Stimulated activated CD4-positive, alpha-beta T cell treated with anti-CD3 and anti-CD28 coated beads, Interleukin-12 subunit alpha, Interleukin-12 subunit beta, amount 100 ng/mL, for 48 hours (primary cell): ENCODE data around the gene UTY.
"Not testable (repeated sequence)": the region's sequence is repeated elsewhere in the genome, so short reads cannot be mapped to it uniquely, and the experiment has no call there.

Source experiments
- DNase-seq, 3 donors: peaks; one replicate each; pipeline ENCODE4 v3.0.0-alpha.2; 2020; ENCODE audit warnings: low read depth in 2 of 3, low spot score in 1 of 3

Gene UTY

DNA sequence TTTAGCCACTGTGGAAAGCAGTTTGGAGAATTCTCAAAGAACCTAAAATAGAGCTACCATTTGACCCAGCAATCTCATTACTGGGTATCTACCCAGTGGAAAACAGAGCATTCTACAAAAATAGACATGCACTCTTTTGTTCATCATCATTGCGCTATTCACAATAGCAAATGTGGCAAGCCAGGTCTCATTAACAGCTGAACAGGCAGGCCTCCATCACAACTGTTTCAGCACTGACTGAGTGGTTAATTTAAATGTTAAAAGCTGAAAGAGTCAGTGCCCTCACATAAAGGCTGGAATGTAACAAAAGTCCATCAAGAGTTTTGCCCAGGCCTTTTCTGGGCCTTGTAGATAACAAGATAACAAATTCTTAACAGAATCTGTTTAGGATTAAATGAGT is 166.9 kb downstream of the UTY start:
- DNase-seq = no peak

DNA sequence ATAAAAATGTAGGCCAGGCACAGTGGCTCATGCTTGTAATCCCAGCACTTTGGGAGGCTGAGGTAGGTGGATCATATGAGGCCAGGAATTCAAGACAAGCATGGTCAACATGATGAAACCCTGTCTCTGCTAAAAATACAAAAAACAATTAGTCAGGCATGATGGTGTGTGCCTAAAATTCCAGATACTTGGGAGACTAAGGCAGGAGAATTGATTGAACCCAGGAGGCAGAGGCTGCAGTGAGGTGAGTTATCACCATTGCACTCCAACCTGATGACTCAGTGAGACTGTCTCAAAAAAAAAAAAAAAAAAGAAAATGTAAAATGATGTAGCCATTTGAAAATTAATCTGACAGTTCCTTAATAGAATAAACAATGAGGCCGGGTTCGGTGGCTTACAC is 171.9 kb downstream of the UTY start:
- no peak for DNase-seq

DNA sequence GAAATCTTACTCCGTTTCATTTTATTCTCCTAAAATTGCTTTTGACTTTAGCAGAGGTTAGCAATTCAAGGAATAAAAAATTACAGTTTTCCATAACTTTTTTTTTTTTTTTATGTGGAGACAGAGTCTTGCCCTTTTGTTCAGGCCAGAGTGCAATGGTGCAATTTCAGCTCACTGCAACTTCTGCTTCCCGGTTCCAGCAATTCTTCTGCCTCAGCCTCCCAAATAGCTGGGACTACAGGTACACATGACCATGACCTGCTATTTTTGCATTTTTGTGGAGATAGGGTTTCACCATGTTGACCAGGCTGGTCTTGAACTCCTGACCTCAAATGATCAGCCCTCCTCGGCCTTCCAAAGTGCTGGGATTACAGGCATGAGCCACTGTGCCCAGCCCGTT is 179.0 kb downstream of the UTY start:
- DNase-seq = no peak

GRCh38 chrY:13299411-13299810 is 180.4 kb downstream of the UTY start:
- no peak for DNase-seq

DNA sequence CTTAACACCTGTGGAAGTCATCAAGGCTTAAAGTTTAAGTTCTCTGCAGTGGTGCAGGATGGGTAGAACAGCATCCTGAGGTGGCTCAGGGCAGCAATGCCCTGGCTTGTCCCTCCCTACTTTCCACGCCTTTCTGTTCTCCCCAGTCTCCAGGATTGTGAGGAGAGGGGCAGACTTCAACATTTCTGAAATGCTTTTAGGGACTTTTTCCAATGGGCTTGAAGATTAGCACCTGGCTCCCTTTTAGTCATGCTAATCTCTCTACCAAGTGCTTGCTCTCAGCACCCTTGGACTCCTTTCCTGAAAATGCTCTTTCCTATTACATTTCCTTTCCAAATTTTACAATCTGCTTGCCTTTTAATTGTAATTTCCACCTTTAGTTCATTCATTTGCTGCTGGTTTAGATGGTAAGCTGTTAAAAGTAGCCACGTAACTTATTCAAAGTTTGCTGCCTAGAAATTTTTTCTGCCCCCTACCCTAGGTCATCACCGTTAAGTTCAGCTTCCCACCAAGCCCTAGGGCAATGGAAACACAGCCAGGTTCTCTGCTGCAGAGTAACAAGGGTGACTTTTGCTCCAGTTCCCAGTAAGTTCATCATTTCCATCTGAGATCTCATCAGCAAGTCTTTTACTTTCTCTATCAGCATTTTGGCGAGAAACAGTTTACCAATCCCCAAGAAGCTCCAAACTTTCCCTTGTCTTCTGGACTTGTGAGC is 183.5 kb downstream of the UTY start:
- DNase-seq = no peak

DNA sequence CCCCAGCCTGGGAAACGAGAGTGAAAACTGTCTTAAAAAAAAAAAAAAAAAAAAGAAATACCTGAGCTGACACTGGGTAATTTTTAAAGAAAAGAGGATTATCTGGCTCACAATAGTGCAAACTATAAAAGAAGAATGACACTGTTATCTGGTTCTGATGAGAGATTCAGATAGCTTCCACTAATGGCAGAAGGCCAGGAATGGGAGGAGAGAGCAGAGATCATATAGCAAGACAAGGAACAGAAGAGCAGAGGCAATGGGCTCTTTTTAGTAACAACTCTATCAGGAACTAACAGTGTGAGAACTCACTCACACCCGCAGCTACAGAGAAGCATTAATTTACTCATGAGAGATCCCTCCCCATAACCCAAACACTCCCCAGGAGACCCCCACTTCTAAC is 184.8 kb downstream of the UTY start:
- DNase-seq = no peak

- no peak for DNase-seq
Observed at GRCh38 chrY:13291199-13291598, 188.6 kb downstream of the UTY start.

GRCh38 chrY:13282151-13283054 is 197.4 kb downstream of the UTY start:
- DNase-seq = not testable (repeated sequence)

DNA sequence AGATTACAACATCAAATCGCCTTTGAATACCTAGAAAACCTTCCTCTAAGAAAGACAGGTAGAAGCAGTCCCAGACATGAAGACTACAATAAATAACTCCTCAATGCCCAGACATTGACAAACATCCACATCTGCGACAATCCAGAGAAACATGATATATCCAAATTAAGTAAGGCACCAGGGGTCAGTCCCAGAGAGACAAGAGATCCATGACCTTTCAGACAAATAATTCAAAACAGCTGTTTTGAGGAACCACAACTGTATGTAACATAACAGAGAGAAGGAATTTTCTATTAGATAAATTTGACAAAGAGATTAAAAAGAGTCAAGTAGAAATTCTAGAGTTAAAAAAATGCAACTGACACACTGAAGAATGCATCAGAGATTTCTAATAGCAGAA is 200.3 kb downstream of the UTY start:
- DNase-seq = no peak

DNA sequence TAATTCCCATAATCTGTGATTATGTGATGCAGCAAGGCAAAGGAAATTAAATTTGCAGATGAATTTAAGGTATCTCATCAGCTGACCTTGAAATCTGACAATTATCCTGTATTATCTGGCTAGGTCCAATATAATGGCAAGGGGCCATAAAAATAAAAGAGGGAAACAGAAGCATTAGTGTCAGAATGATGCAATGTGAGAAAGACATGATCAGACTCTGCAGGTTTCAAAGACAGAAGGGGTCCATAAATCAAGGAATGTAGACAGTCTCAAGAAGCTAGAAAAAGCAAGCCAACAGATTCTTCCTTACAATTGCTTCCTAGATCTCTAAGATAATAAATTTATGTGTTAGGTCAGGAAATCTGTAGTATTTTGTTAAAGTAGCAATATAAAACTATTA is 208.1 kb downstream of the UTY start:
- DNase-seq = no peak

- DNase-seq = not testable (repeated sequence)
Observed at GRCh38 chrY:13253941-13254440, 225.8 kb downstream of the UTY start.

DNA sequence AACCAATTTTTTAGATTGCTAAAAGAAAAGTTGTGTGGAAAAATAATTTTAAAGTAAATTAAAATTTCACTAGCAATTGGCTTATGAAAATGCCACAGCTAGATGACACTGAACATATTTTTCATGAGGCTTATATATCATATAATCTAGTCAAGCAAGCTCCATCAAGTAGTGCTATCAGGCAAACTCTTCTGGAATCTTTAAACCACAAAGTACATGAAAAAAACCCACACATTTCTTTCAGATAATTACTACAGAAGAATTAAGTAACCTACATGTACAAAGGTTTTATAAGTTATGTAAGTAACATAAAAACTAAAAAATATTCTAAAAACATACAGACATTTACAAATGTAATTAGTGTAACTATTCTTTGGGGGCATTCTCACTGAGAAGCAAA is 229.4 kb downstream of the UTY start:
- no peak for DNase-seq

- no peak for DNase-seq
Observed at GRCh38 chrY:13243716-13244115, 236.1 kb downstream of the UTY start.

- no peak for DNase-seq
Observed at GRCh38 chrY:13233901-13234300, 245.9 kb downstream of the UTY start.

- DNase-seq = no peak
Observed at GRCh38 chrY:13233118-13233517, 246.7 kb downstream of the UTY start.

GRCh38 chrY:13227354-13227953 is 252.4 kb downstream of the UTY start:
- DNase-seq = no peak

- DNase-seq = no peak
Observed at GRCh38 chrY:13210961-13211646, 268.7 kb downstream of the UTY start.

DNA sequence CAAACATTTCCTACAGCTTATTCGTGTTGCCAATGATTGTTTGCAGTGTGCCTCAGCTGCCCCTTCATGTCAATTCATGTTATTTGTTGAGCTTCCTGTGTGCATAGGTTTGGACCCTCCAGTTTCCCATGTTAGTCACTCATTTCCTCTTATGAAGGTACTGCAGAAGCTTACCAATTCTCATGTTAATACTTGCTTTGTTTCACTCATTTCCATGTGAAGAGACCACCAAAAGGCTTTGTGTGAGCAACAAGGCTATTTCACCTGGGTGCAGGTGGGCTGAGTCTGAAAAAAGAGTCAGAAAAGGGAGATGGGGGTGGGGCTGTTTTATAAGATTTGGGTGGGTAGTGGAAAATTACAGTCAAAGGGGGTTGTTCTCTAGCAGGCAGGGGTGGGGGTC is 274.6 kb downstream of the UTY start:
- DNase-seq = no peak
